Fibroblast of pulmonary artery (primary cell): ENCODE measurements around the gene GGA1.
"Not testable (repeated sequence)": the region's sequence is repeated elsewhere in the genome, so short reads cannot be mapped to it uniquely, and the experiment has no call there.

Source experiments
- DNase-seq: peaks from one replicate; pipeline ENCODE4 v3.0.0-alpha.2; 2010; ENCODE audit warnings: low read depth
- H3K4me3 ChIP-seq: replicated peaks from 2 replicates; pipeline ENCODE4 v1.5.1; 2011; ENCODE audit warnings: low read depth, mild to moderate bottlenecking, control low read depth, low read length, moderate library complexity
- TF ChIP-seq, protein P1 (sequence below): IDR thresholded peaks from 2 replicates; pipeline ENCODE4 v1.5.1; 2011; ENCODE audit warnings: mild to moderate bottlenecking, control low read depth, low read length, inconsistent platforms; ENCODE audit errors: missing control alignments

GGA1 gene

GRCh38 chr22:37601540-37602442 is 6.8 kb upstream of the GGA1 start:
- no peak overlapping the region for H3K4me3 ChIP-seq
- TF ChIP-seq, protein P1, sequence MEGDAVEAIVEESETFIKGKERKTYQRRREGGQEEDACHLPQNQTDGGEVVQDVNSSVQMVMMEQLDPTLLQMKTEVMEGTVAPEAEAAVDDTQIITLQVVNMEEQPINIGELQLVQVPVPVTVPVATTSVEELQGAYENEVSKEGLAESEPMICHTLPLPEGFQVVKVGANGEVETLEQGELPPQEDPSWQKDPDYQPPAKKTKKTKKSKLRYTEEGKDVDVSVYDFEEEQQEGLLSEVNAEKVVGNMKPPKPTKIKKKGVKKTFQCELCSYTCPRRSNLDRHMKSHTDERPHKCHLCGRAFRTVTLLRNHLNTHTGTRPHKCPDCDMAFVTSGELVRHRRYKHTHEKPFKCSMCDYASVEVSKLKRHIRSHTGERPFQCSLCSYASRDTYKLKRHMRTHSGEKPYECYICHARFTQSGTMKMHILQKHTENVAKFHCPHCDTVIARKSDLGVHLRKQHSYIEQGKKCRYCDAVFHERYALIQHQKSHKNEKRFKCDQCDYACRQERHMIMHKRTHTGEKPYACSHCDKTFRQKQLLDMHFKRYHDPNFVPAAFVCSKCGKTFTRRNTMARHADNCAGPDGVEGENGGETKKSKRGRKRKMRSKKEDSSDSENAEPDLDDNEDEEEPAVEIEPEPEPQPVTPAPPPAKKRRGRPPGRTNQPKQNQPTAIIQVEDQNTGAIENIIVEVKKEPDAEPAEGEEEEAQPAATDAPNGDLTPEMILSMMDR = no peak

GRCh38 chr22:37602546-37603277 is 5.9 kb upstream of the GGA1 start:
- H3K4me3 ChIP-seq, DNase-seq: not testable (repeated sequence)

More at GRCh38 chr22:37601540-37602442, 6.8 kb upstream of the GGA1 start:
- peak; percentile 50 for DNase-seq

DNA sequence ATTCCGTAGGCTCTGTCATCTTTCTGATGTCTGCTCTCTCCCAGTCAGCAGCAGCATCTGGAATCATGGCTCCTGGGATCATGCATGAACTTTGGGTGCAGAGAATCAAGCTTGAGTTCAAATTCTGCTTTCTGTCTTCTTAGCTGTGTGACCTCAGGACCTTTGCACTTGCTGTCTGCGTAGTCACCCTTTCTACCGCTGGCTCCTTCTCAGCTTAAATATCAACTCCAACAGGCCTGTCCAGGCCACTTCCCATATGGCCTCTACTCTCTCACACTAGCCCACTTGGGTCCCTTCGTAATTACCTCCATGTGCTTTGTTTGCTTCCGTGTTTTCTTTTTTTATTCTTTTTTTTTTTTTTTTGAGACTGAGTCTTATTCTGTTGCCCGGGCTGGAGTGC is 4.6 kb upstream of the GGA1 start:
- H3K4me3 ChIP-seq = no peak overlapping the region
- TF ChIP-seq, protein P1 = no peak
- no peak for DNase-seq

DNA sequence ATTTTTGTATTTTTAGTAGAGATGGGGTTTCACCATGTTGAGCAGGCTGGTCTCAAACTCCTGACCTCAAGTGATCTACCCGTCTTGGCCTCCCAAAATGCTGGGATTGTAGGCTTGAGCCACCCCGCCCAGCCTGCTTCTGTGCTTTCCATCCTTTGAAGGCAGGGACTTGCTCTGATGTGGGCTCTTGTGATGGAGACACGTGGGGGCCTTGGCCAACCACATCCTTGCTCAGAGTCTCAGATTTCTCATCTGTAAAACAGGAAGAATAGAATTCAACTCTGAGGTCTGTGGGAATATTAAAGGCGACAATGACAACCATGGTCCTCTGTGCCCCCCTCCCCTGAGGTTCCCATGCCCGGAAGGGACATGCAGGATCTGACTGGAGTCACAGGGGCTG is 3.8 kb upstream of the GGA1 start:
- H3K4me3 ChIP-seq = no peak overlapping the region
- DNase-seq = no peak
- TF ChIP-seq, protein P1 = no peak

- TF ChIP-seq, protein P1 = peak; percentile 97
- peak overlapping the region; percentile 44 for H3K4me3 ChIP-seq
- DNase-seq = peak; percentile 58
These were observed 1.4 kb upstream of the GGA1 start for GRCh38 chr22:37607010-37607934.

- TF ChIP-seq, protein P1 = no peak
- peak overlapping the region; percentile 88 for H3K4me3 ChIP-seq
- DNase-seq = no peak
These were observed 628 bp upstream of the GGA1 start for GRCh38 chr22:37607935-37608476.
